ENCODE data around the gene BMPR1A. TPM values are rescaled to one million over a fixed set of nuclear protein-coding genes. Genes with fewer than 3 reads are reported as not detected.

Gene BMPR1A
- polyA plus RNA-seq, 2 of the 4 experiments (the other 2 are of a cell fraction) = 25.5 to 39.0 TPM

DNA sequence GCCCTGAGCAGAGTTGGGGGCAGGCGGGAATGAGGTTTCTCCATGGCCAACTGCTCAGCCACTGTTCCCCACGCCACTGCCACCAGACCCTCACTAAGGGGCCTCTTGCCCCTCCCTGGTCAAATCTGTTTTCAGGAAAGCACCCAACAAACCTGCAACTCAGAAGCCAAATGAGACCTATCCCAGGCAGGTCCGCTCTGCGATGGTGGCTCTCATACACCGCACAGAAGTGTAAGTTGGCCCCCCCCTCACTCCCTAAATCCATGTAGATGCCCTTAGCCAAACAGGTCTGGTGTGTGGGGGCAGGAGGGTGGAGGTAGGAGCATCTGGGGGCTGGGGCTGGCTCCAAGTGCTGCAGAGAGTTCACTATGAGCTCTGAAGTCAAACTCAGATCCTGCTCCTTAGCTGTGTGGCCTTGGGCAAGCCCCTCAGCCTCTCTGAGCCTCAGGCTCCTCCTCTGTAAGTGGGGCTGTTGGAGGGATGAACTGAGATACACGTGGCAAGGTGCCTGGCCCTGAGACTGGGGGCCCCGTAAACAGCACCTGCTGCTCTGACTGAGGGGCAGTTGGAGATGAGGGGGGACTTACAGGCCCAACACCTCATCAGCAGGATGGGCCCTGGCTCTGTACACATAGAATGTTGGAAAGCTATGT, 199.9 kb downstream of the BMPR1A start:
- WGBS (ENCODE audit: missing lambda C conversion rate) = 84% methylated on average over 6 of the region's 7 CpGs
- no peak for DNase-seq (ENCODE audit: low read depth in 1 of 2, low spot score in 1 of 2)
- no peak for FAIRE-seq
- Histone ChIP-seq H3K9me3 (no peaks in the 10 kb centered on the region), H3K4me2 (no peak overlapping the region), H3K4me1 (peaks cover 52% of the 10 kb centered on the region), H3K4me3 (no peak overlapping the region), H3K27ac (peak overlapping the region in 1 of 2 experiments; percentile 89; a peak in 1 of 6 replicates)
- ChIA-PET CTCF (interaction anchor here (0.9 to 5.6 kb wide), 5 partner anchors 9 to 20 kb away, joined by 3 to 42 read pairs (median 14); partner anchors contain the start of gene ADIRF), POLR2A (interaction anchor here (1.8 kb wide), 1 partner anchor 15 kb away, joined by 5 read pairs; no protein-coding TSS in a partner anchor)
- TF ChIP-seq ZFP36 (IDR thresholded peaks at IDR 0.05; ENCODE audit: borderline replicate concordance, partially characterized antibody) (peak; percentile 17), EP300 (IDR thresholded peaks at IDR 0.05) (no peak)
- no peak for ATAC-seq

- no peak for TF ChIP-seq RFX5 (IDR thresholded peaks at IDR 0.05)
- TF ChIP-seq HES2 (IDR thresholded peaks at IDR 0.05) = no peak
- peaks cover 56% of the 10 kb centered on the region for H3K4me1 ChIP-seq
- H3K4me3 ChIP-seq = no peak overlapping the region
- H3K9me3 ChIP-seq = no peaks in the 10 kb centered on the region
- H3K27ac ChIP-seq = peak overlapping the region in 1 of 2 experiments; percentile 89; a peak in 2 of 6 replicates
- no peak for FAIRE-seq
- POLR2A ChIA-PET = interaction anchor here (1.8 kb wide), 1 partner anchor 14 kb away, joined by 5 read pairs; no protein-coding TSS in a partner anchor
- ATAC-seq = no peak
- CTCF ChIA-PET = interaction anchor here (0.6 to 5.6 kb wide), 7 partner anchors 9 to 20 kb away, joined by 3 to 42 read pairs (median 3); partner anchors contain the start of gene ADIRF
- 100% methylated on average over 4 of the region's 7 CpGs for WGBS (ENCODE audit: missing lambda C conversion rate)
- DNase-seq (ENCODE audit: low read depth in 1 of 2, low spot score in 1 of 2) = no peak
- H3K4me2 ChIP-seq = no peak overlapping the region
Measured at GRCh38 chr10:86956848-86957448, 200.5 kb downstream of the BMPR1A start.

DNA sequence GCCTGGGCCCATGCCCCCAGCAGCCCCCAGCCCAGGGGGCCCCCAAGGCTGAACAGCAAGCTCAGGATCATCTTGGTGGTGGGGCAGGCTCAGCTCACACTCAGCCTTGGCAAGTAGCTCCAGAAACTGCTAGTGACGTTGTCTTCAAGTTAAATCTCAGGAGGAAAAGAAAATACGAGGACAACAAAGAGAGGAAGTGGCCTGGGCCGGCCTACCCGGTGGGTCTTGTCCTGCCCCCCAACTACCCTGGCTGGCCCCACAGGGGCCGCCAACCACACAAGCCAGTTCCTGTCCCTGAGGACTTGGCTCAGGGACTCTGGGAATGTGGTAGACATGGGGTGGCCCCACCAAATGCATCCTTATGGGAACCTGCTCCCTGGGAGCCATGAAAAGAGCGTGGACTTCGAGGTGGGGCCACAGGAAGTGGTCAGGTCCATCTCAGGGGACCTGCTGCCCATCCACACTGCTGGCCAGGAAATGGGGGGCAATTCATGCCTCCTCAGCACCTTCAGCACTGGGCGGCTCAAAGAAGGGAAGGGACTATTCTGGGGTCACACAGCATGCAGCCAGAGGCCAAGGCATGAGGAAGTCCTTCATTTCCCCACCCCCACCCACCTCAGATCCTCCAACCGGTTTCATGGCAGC, 201.2 kb downstream of the BMPR1A start, which contains the start of gene MMRN2:
Gene MMRN2 (minus strand): TSS at position 145 of the 645 bp plus-strand sequence. CDS start 74 bp downstream, at position 71.
- ChIA-PET CTCF (interaction anchor here (0.6 to 5.6 kb wide), 11 partner anchors 8 to 692 kb away, joined by 3 to 42 read pairs (median 3); partner anchors contain the start of gene ADIRF), POLR2A (interaction anchor here (1.8 kb wide), 1 partner anchor 13 kb away, joined by 5 read pairs; no protein-coding TSS in a partner anchor)
- peak within 1 kb of the TSS; percentile 68 to 89 for H3K27ac ChIP-seq
- H3K4me2 ChIP-seq = peak within 1 kb of the TSS; percentile 76
- TF ChIP-seq ZC3H11A (IDR thresholded peaks at IDR 0.05) (no peak), HOXA7 (CRISPR knock-in tag; IDR thresholded peaks at IDR 0.05) (no peak), TP53 (CRISPR knock-in tag; IDR thresholded peaks at IDR 0.05) (no peak), RNF2 (IDR thresholded peaks at IDR 0.05; ENCODE audit: borderline replicate concordance, low read depth) (no peak), EHF (CRISPR knock-in tag; IDR thresholded peaks at IDR 0.05) (no peak), USF2 (IDR thresholded peaks at IDR 0.05) (no peak), JUNB (IDR thresholded peaks at IDR 0.05) (no peak), EP300 (IDR thresholded peaks at IDR 0.05) (no peak)
- TF ChIP-seq, protein P1, sequence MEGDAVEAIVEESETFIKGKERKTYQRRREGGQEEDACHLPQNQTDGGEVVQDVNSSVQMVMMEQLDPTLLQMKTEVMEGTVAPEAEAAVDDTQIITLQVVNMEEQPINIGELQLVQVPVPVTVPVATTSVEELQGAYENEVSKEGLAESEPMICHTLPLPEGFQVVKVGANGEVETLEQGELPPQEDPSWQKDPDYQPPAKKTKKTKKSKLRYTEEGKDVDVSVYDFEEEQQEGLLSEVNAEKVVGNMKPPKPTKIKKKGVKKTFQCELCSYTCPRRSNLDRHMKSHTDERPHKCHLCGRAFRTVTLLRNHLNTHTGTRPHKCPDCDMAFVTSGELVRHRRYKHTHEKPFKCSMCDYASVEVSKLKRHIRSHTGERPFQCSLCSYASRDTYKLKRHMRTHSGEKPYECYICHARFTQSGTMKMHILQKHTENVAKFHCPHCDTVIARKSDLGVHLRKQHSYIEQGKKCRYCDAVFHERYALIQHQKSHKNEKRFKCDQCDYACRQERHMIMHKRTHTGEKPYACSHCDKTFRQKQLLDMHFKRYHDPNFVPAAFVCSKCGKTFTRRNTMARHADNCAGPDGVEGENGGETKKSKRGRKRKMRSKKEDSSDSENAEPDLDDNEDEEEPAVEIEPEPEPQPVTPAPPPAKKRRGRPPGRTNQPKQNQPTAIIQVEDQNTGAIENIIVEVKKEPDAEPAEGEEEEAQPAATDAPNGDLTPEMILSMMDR (IDR thresholded peaks at IDR 0.05) = no peak
- 91% methylated on average over 8 of the region's 9 CpGs for WGBS (ENCODE audit: missing lambda C conversion rate)
- ATAC-seq (no peak), FAIRE-seq (no peak), DNase-seq (ENCODE audit: low read depth in 1 of 2, low spot score in 1 of 2) (no peak)
- peaks cover 56% of the 10 kb centered on the region for H3K4me1 ChIP-seq
- H3K4me3 ChIP-seq = no peak within 1 kb of the TSS
- H3K9me3 ChIP-seq = no peaks in the 10 kb centered on the region
